ENCODE measurements around the gene PLCB2.
A peak's percentile ranks its signal among the peaks of the same experiment; 100 is the strongest.

The PLCB2 gene

GRCh38 chr15:40239693-40240618 lies 67.8 kb downstream of the PLCB2 start:
- Histone ChIP-seq H3K9ac (ENCODE audit: low read depth, low read length) (no peak overlapping the region), H3K9me3 (ENCODE audit: control insufficient read depth, insufficient read depth, low read length) (no peaks in the 10 kb centered on the region), H3K36me3 (ENCODE audit: insufficient read depth, low read length) (no peaks in the 10 kb centered on the region), H3K4me1 (ENCODE audit: insufficient read depth, low read length) (peaks cover 15% of the 10 kb centered on the region)

- Histone ChIP-seq H3K9me3 (ENCODE audit: control insufficient read depth, insufficient read depth, low read length) (no peaks in the 10 kb centered on the region), H3K36me3 (ENCODE audit: insufficient read depth, low read length) (no peaks in the 10 kb centered on the region), H3K9ac (ENCODE audit: low read depth, low read length) (peak overlapping the region; percentile 39), H3K4me1 (ENCODE audit: insufficient read depth, low read length) (peaks cover 18% of the 10 kb centered on the region)
These were observed 68.4 kb downstream of the PLCB2 start for GRCh38 chr15:40239404-40239692.

- H3K36me3 ChIP-seq (ENCODE audit: insufficient read depth, low read length): no peaks in the 10 kb centered on the region
- no peaks in the 10 kb centered on the region for H3K9me3 ChIP-seq (ENCODE audit: control insufficient read depth, insufficient read depth, low read length)
- H3K4me1 ChIP-seq (ENCODE audit: insufficient read depth, low read length): peaks cover 22% of the 10 kb centered on the region
- H3K9ac ChIP-seq (ENCODE audit: low read depth, low read length): peak within 1 kb of the TSS; percentile 39
These were observed 69.0 kb downstream of the PLCB2 start, which contains the start of gene PAK6 for GRCh38 chr15:40238532-40239403. Gene PAK6, plus strand, starts transcription at chr15:40239063. Its CDS starts 25,723 bp downstream, at chr15:40264786.

Data from ES-I3 (cell line).